WTC11 (cell line): ENCODE results near the gene CCNL1. TPM values are rescaled to one million over a fixed set of nuclear protein-coding genes. Genes with fewer than 3 reads are reported as not detected.

Experiments
- ATAC-seq: fragments of 200-7000 bp; cut with Tn5 transposase; 2 replicates; pipeline ENCODE4 v1.10.0; 2021; ENCODE audit warnings: mild to moderate bottlenecking, moderate library complexity
- CTCF ChIA-PET: fragments of 300-600 bp; sonication (Branson Sonifier 250); formaldehyde crosslinking; loops from one replicate; lab custom pipeline; 2021; ENCODE audit warnings: antibody characterized with exemption; lab: Charles Lee
- POLR2A ChIA-PET: fragments of 350-600 bp; sonication (Branson Sonifier 250); formaldehyde crosslinking; loops from one replicate; lab custom pipeline; 2021; ENCODE audit warnings: antibody characterized with exemption; lab: Charles Lee
- DNase-seq: peaks from one replicate; pipeline ENCODE4 v3.0.0; 2021; ENCODE audit warnings: low spot score
- H3K27ac Mint-ChIP-seq: 2 replicates; pipeline ENCODE4 v1.8.0; 2021; ENCODE audit warnings: mixed read lengths
- H3K27me3 Mint-ChIP-seq: 2 replicates; pipeline ENCODE4 v1.8.0; 2021; ENCODE audit warnings: low read depth, mild to moderate bottlenecking, moderate library complexity, mixed read lengths
- H3K36me3 Mint-ChIP-seq: 2 replicates; pipeline ENCODE4 v1.8.0; 2021; ENCODE audit warnings: mixed read lengths
- H3K4me1 Mint-ChIP-seq: 2 replicates; pipeline ENCODE4 v1.8.0; 2022; ENCODE audit warnings: mixed read lengths
- H3K4me3 Mint-ChIP-seq: 2 replicates; pipeline ENCODE4 v1.8.0; 2021; ENCODE audit warnings: mild to moderate bottlenecking, moderate library complexity, mixed read lengths
- H3K9me3 Mint-ChIP-seq: 2 replicates; pipeline ENCODE4 v1.8.0; 2021; ENCODE audit warnings: mixed read lengths
- CBFB ChIP-seq: sonication (generic); formaldehyde crosslinking; IDR thresholded peaks from 2 replicates; pipeline ENCODE4 v1.8.1; 2022; ENCODE audit warnings: mild to moderate bottlenecking, low read depth, missing genetic modification reagents
- GTF2I ChIP-seq: fragments of 250-450 bp; sonication (Bioruptor Pico); conservative IDR thresholded peaks from 2 replicates; pipeline ENCODE4 v1.4.0; 2021; ENCODE audit warnings: mild to moderate bottlenecking
- NFATC4 ChIP-seq: fragments of 250-450 bp; sonication (Bioruptor Pico); IDR thresholded peaks from 2 replicates; pipeline ENCODE4 v1.9.0; 2021; ENCODE audit warnings: mild to moderate bottlenecking
- NR2C2 ChIP-seq: sonication (generic); formaldehyde crosslinking; IDR thresholded peaks from 2 replicates; pipeline ENCODE4 v1.8.0; 2022; ENCODE audit warnings: mild to moderate bottlenecking, missing genetic modification reagents
- PRRX2 ChIP-seq: fragments of 250-450 bp; sonication (Bioruptor Pico); IDR thresholded peaks from 2 replicates; pipeline ENCODE4 v1.8.0; 2021; ENCODE audit warnings: mild to moderate bottlenecking
- RORB ChIP-seq: fragments of 250-450 bp; sonication (Bioruptor Pico); IDR thresholded peaks from 2 replicates; pipeline ENCODE4 v1.9.0; 2021; ENCODE audit warnings: mild to moderate bottlenecking
- TEAD1 ChIP-seq: sonication (generic); formaldehyde crosslinking; IDR thresholded peaks from 2 replicates; pipeline ENCODE4 v1.8.0; 2022; ENCODE audit warnings: mild to moderate bottlenecking, missing genetic modification reagents
- ZNF138 ChIP-seq: sonication (generic); formaldehyde crosslinking; conservative IDR thresholded peaks from 2 replicates; pipeline ENCODE4 v1.8.1; 2022; ENCODE audit warnings: mild to moderate bottlenecking, moderate library complexity, missing genetic modification reagents
- ZNF232 ChIP-seq: sonication (generic); formaldehyde crosslinking; IDR thresholded peaks from 2 replicates; pipeline ENCODE4 v1.8.0; 2022; ENCODE audit warnings: mild to moderate bottlenecking, missing genetic modification reagents
- total RNA-seq: library from RNA; stranded (reverse); gene quantifications from 3 replicates; pipeline ENCODE4 v1.2.3, GENCODE V29; 2021
- TF ChIP-seq, protein P1 (sequence below): sonication (generic); formaldehyde crosslinking; IDR thresholded peaks from 2 replicates; pipeline ENCODE4 v1.8.1; 2022; ENCODE audit warnings: low read depth, mild to moderate bottlenecking, moderate library complexity, missing genetic modification reagents, borderline replicate concordance
- TF ChIP-seq, protein P2 (sequence below): sonication (generic); formaldehyde crosslinking; IDR thresholded peaks from 2 replicates; pipeline ENCODE4 v1.8.1; 2022; ENCODE audit warnings: low read depth, missing genetic modification reagents, borderline replicate concordance
- TF ChIP-seq, protein P3 (sequence below): sonication (generic); formaldehyde crosslinking; IDR thresholded peaks from 2 replicates; pipeline ENCODE4 v1.8.0; 2022; ENCODE audit warnings: missing genetic modification reagents
- TF ChIP-seq, protein P4 (sequence below): sonication (generic); formaldehyde crosslinking; IDR thresholded peaks from 2 replicates; pipeline ENCODE4 v1.8.1; 2022; ENCODE audit warnings: missing genetic modification reagents, borderline replicate concordance
- TF ChIP-seq, protein P5 (sequence below): sonication (generic); formaldehyde crosslinking; IDR thresholded peaks from 2 replicates; pipeline ENCODE4 v1.8.1; 2023; ENCODE audit warnings: mild to moderate bottlenecking, missing genetic modification reagents, moderate library complexity

Gene CCNL1
- total RNA-seq, 1 experiment from 2014 or later, result 79.6 TPM

DNA sequence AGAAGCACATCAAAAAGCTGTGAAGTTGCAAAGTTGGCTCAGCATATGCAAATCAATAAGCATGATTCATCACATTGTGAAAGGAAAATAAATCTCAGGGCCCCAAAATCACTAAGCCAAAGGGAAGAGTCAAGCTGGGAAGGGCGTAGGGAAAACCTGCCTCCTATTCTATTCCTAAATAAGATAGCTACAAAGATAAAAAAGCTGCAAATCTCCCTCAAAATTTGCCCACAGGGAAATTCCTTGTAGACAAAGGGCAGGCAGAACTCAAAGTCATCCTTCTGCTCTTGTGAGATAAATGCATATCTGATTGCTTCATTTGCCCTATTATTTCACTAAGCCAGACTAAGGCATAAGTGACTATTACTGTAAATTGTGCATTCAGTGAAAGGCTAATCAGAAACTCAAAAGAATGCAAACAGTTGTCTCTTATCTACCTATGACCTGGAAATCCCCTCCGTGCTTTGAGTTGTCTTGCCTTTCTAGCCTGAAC lies 30.5 kb upstream of the CCNL1 start:
- Mint-ChIP-seq H3K4me1 (no peaks in the 10 kb centered on the region), H3K4me3 (no peak overlapping the region), H3K27me3 (peaks cover 26% of the 10 kb centered on the region), H3K27ac (no peak overlapping the region), H3K9me3 (peaks cover 78% of the 10 kb centered on the region), H3K36me3 (peaks cover 59% of the 10 kb centered on the region)
- ChIA-PET CTCF (interaction anchor here (0.7 kb wide), 1 partner anchor 11 kb away, joined by 3 read pairs; no protein-coding TSS in a partner anchor), POLR2A (no interaction called here)
- DNase-seq, result no peak
- ATAC-seq, result no peak
- TF ChIP-seq, protein P1, sequence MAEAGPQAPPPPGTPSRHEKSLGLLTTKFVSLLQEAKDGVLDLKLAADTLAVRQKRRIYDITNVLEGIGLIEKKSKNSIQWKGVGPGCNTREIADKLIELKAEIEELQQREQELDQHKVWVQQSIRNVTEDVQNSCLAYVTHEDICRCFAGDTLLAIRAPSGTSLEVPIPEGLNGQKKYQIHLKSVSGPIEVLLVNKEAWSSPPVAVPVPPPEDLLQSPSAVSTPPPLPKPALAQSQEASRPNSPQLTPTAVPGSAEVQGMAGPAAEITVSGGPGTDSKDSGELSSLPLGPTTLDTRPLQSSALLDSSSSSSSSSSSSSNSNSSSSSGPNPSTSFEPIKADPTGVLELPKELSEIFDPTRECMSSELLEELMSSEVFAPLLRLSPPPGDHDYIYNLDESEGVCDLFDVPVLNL (CRISPR knock-in tag), result no peak
- TF ChIP-seq, protein P2, sequence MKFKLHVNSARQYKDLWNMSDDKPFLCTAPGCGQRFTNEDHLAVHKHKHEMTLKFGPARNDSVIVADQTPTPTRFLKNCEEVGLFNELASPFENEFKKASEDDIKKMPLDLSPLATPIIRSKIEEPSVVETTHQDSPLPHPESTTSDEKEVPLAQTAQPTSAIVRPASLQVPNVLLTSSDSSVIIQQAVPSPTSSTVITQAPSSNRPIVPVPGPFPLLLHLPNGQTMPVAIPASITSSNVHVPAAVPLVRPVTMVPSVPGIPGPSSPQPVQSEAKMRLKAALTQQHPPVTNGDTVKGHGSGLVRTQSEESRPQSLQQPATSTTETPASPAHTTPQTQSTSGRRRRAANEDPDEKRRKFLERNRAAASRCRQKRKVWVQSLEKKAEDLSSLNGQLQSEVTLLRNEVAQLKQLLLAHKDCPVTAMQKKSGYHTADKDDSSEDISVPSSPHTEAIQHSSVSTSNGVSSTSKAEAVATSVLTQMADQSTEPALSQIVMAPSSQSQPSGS (CRISPR knock-in tag), result no peak
- TF ChIP-seq ZNF138, result no peak
- TF ChIP-seq NR2C2 (CRISPR knock-in tag), result no peak
- TF ChIP-seq TEAD1 (CRISPR knock-in tag), result no peak
- TF ChIP-seq, protein P3, sequence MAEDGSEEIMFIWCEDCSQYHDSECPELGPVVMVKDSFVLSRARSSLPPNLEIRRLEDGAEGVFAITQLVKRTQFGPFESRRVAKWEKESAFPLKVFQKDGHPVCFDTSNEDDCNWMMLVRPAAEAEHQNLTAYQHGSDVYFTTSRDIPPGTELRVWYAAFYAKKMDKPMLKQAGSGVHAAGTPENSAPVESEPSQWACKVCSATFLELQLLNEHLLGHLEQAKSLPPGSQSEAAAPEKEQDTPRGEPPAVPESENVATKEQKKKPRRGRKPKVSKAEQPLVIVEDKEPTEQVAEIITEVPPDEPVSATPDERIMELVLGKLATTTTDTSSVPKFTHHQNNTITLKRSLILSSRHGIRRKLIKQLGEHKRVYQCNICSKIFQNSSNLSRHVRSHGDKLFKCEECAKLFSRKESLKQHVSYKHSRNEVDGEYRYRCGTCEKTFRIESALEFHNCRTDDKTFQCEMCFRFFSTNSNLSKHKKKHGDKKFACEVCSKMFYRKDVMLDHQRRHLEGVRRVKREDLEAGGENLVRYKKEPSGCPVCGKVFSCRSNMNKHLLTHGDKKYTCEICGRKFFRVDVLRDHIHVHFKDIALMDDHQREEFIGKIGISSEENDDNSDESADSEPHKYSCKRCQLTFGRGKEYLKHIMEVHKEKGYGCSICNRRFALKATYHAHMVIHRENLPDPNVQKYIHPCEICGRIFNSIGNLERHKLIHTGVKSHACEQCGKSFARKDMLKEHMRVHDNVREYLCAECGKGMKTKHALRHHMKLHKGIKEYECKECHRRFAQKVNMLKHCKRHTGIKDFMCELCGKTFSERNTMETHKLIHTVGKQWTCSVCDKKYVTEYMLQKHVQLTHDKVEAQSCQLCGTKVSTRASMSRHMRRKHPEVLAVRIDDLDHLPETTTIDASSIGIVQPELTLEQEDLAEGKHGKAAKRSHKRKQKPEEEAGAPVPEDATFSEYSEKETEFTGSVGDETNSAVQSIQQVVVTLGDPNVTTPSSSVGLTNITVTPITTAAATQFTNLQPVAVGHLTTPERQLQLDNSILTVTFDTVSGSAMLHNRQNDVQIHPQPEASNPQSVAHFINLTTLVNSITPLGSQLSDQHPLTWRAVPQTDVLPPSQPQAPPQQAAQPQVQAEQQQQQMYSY (CRISPR knock-in tag), result no peak
- TF ChIP-seq PRRX2 (CRISPR knock-in tag), result no peak
- TF ChIP-seq, protein P4, sequence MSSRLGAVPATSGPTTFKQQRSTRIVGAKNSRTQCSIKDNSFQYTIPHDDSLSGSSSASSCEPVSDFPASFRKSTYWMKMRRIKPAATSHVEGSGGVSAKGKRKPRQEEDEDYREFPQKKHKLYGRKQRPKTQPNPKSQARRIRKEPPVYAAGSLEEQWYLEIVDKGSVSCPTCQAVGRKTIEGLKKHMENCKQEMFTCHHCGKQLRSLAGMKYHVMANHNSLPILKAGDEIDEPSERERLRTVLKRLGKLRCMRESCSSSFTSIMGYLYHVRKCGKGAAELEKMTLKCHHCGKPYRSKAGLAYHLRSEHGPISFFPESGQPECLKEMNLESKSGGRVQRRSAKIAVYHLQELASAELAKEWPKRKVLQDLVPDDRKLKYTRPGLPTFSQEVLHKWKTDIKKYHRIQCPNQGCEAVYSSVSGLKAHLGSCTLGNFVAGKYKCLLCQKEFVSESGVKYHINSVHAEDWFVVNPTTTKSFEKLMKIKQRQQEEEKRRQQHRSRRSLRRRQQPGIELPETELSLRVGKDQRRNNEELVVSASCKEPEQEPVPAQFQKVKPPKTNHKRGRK (CRISPR knock-in tag), result no peak

DNA sequence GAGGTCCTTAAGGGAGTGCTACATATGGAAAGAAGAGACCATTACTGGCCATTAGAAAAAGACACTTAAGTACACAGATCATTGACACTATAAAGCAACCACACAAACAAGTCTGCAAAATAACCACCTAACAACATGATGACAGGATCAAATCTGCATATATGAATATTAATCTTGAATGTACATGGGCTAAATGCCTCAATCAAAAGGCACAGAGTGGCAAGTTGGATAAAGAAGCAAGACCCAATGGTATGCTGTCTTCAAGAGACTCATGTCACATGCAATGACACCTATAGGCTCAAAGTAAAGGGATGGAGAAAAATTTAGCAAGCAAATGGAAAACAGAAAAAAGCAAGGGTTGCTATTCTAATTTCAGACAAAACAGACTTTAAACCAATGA lies 28.4 kb upstream of the CCNL1 start:
- ATAC-seq, result no peak
- CTCF ChIA-PET, result no interaction called here
- POLR2A ChIA-PET, result no interaction called here
- Mint-ChIP-seq H3K27ac (no peak overlapping the region), H3K4me1 (no peaks in the 10 kb centered on the region), H3K4me3 (no peak overlapping the region), H3K9me3 (peaks cover 89% of the 10 kb centered on the region), H3K27me3 (peaks cover 33% of the 10 kb centered on the region), H3K36me3 (peaks cover 76% of the 10 kb centered on the region)
- TF ChIP-seq, protein P5, sequence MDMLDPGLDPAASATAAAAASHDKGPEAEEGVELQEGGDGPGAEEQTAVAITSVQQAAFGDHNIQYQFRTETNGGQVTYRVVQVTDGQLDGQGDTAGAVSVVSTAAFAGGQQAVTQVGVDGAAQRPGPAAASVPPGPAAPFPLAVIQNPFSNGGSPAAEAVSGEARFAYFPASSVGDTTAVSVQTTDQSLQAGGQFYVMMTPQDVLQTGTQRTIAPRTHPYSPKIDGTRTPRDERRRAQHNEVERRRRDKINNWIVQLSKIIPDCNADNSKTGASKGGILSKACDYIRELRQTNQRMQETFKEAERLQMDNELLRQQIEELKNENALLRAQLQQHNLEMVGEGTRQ (CRISPR knock-in tag), result no peak
- no peak for TF ChIP-seq CBFB
- TF ChIP-seq TEAD1 (CRISPR knock-in tag), result no peak
- no peak for TF ChIP-seq RORB (CRISPR knock-in tag)
- TF ChIP-seq NFATC4 (CRISPR knock-in tag), result no peak
- no peak for TF ChIP-seq ZNF232
- no peak for TF ChIP-seq GTF2I (CRISPR knock-in tag)
- TF ChIP-seq, protein P4 (CRISPR knock-in tag), result no peak
- DNase-seq, result no peak
